Urinary bladder (tissue), 4 donors: ENCODE results near the gene ECM2. TPM values are rescaled to one million over a fixed set of nuclear protein-coding genes. Genes with fewer than 3 reads are reported as not detected.

Experiments used
- DNase-seq: peaks from one replicate; pipeline ENCODE4 v3.0.0-alpha.2; 2015; ENCODE audit errors: extremely low spot score
- H3K27ac ChIP-seq: one replicate; pipeline ENCODE4 v1.5.1; 2013; ENCODE audit warnings: low read depth, mild to moderate bottlenecking, moderate library complexity
- H3K36me3 ChIP-seq: one replicate; pipeline ENCODE4 v1.6.1; 2013; ENCODE audit warnings: mild to moderate bottlenecking, moderate library complexity; ENCODE audit not compliant: insufficient read depth
- H3K4me1 ChIP-seq: one replicate; pipeline ENCODE4 v1.6.1; 2013; ENCODE audit warnings: mild to moderate bottlenecking, moderate library complexity; ENCODE audit not compliant: insufficient read depth
- H3K4me3 ChIP-seq: one replicate; pipeline ENCODE4 v1.5.1; 2013; ENCODE audit warnings: low read depth, low read length
- WGBS: extraction: QIAGEN DNeasy Blood & Tissue Kit; methylation state at CpG from one replicate; pipeline ENCODE4 v1.1.7; 2013; 5-methylcytosine and 5-hydroxymethylcytosine counted together
- polyA plus RNA-seq: library from polyadenylated mRNA; stranded (reverse); fragments of 200-250 nt; gene quantifications from one replicate; pipeline ENCODE4 v1.2.3, GENCODE V29; 2013
- total RNA-seq: library from RNA; depleted of rRNA; stranded (reverse); fragments of >200 nt; gene quantifications from one replicate; pipeline ENCODE4 v1.2.3, GENCODE V29; 2014
- donor health status: healthy with polysubstance abuse.
- donor health status: healthy.

The ECM2 gene
- total and polyA plus RNA-seq, 2 donors: 7.1 to 64.1 TPM

- Histone ChIP-seq H3K36me3 (no peaks in the 10 kb centered on the region), H3K4me3 (no peak overlapping the region), H3K4me1 (no peaks in the 10 kb centered on the region), H3K27ac (no peak overlapping the region)
- DNase-seq: no peak
- 98% methylated on average over 33 of the region's 33 CpGs for WGBS
These were observed 9.3 kb upstream of the ECM2 start for GRCh38 chr9:92545002-92545510.

- H3K36me3 ChIP-seq: no peaks in the 10 kb centered on the region
- WGBS: 49% methylated on average over 7 of the region's 7 CpGs
- no peak overlapping the region for H3K27ac ChIP-seq
- no peaks in the 10 kb centered on the region for H3K4me1 ChIP-seq
- no peak for DNase-seq
- no peak overlapping the region for H3K4me3 ChIP-seq
These were observed 8.2 kb upstream of the ECM2 start for GRCh38 chr9:92543972-92544371.

GRCh38 chr9:92538541-92538940, 2.8 kb upstream of the ECM2 start:
- H3K27ac ChIP-seq: no peak overlapping the region
- no peak overlapping the region for H3K4me3 ChIP-seq
- H3K4me1 ChIP-seq: no peaks in the 10 kb centered on the region
- no peaks in the 10 kb centered on the region for H3K36me3 ChIP-seq
- 79% methylated on average over 2 of the region's 2 CpGs for WGBS
- no peak for DNase-seq

GRCh38 chr9:92534674-92535073, 1.1 kb downstream of the ECM2 start:
- WGBS: 39% methylated on average over 1 of the region's 1 CpG
- H3K4me3 ChIP-seq: no peak overlapping the region
- H3K27ac ChIP-seq: no peak overlapping the region
- no peaks in the 10 kb centered on the region for H3K4me1 ChIP-seq
- H3K36me3 ChIP-seq: no peaks in the 10 kb centered on the region
- no peak for DNase-seq

- H3K27ac ChIP-seq: no peak overlapping the region
- WGBS: 91% methylated on average over 3 of the region's 3 CpGs
- no peak for DNase-seq
- H3K36me3 ChIP-seq: no peaks in the 10 kb centered on the region
- H3K4me3 ChIP-seq: no peak overlapping the region
- no peaks in the 10 kb centered on the region for H3K4me1 ChIP-seq
These were observed 1.6 kb downstream of the ECM2 start for GRCh38 chr9:92534204-92534603.

GRCh38 chr9:92530893-92531292, 4.9 kb downstream of the ECM2 start:
- H3K4me1 ChIP-seq: no peaks in the 10 kb centered on the region
- no peak for DNase-seq

GRCh38 chr9:92529124-92529523, 6.7 kb downstream of the ECM2 start:
- Histone ChIP-seq H3K36me3 (no peaks in the 10 kb centered on the region), H3K4me1 (no peaks in the 10 kb centered on the region), H3K4me3 (no peak overlapping the region), H3K27ac (no peak overlapping the region)
- DNase-seq: no peak
- 96% methylated on average over 3 of the region's 3 CpGs for WGBS

More at GRCh38 chr9:92530893-92531292, 4.9 kb downstream of the ECM2 start:
- Histone ChIP-seq H3K27ac (no peak overlapping the region), H3K4me3 (no peak overlapping the region), H3K36me3 (no peaks in the 10 kb centered on the region)

- 90% methylated on average over 1 of the region's 1 CpG for WGBS
- H3K4me3 ChIP-seq: no peak overlapping the region
- H3K27ac ChIP-seq: no peak overlapping the region
- H3K36me3 ChIP-seq: no peaks in the 10 kb centered on the region
- no peaks in the 10 kb centered on the region for H3K4me1 ChIP-seq
- no peak for DNase-seq
These were observed 7.3 kb downstream of the ECM2 start for GRCh38 chr9:92528522-92528849.

GRCh38 chr9:92527832-92528521, 7.8 kb downstream of the ECM2 start:
- Histone ChIP-seq H3K36me3 (no peaks in the 10 kb centered on the region), H3K4me3 (no peak overlapping the region), H3K4me1 (no peaks in the 10 kb centered on the region), H3K27ac (no peak overlapping the region)
- no peak for DNase-seq
- WGBS: 91% methylated on average over 4 of the region's 4 CpGs

- H3K4me1 ChIP-seq: no peaks in the 10 kb centered on the region
- no peak overlapping the region for H3K27ac ChIP-seq
- DNase-seq: no peak
- H3K36me3 ChIP-seq: no peaks in the 10 kb centered on the region
- WGBS: 98% methylated on average over 2 of the region's 2 CpGs
- H3K4me3 ChIP-seq: no peak overlapping the region
These were observed 8.4 kb downstream of the ECM2 start for GRCh38 chr9:92527291-92527828.

GRCh38 chr9:92525306-92525705, 10.5 kb downstream of the ECM2 start:
- H3K4me1 ChIP-seq: no peaks in the 10 kb centered on the region
- WGBS: 79% methylated on average over 5 of the region's 5 CpGs
- H3K4me3 ChIP-seq: no peak overlapping the region
- H3K36me3 ChIP-seq: no peaks in the 10 kb centered on the region
- no peak overlapping the region for H3K27ac ChIP-seq
- DNase-seq: no peak

- 98% methylated on average over 1 of the region's 1 CpG for WGBS
- no peak overlapping the region for H3K4me3 ChIP-seq
- no peak for DNase-seq
- H3K27ac ChIP-seq: no peak overlapping the region
- no peaks in the 10 kb centered on the region for H3K36me3 ChIP-seq
- H3K4me1 ChIP-seq: no peaks in the 10 kb centered on the region
These were observed 10.9 kb downstream of the ECM2 start for GRCh38 chr9:92524881-92525280.

GRCh38 chr9:92522983-92523970, 12.5 kb downstream of the ECM2 start:
- 81% methylated on average over 10 of the region's 10 CpGs for WGBS
- H3K4me3 ChIP-seq: no peak overlapping the region

GRCh38 chr9:92520837-92521236, 15.0 kb downstream of the ECM2 start:
- H3K4me1 ChIP-seq: no peaks in the 10 kb centered on the region
- H3K4me3 ChIP-seq: no peak overlapping the region
- WGBS: 98% methylated on average over 2 of the region's 2 CpGs
- DNase-seq: no peak
- H3K36me3 ChIP-seq: no peaks in the 10 kb centered on the region
- no peak overlapping the region for H3K27ac ChIP-seq

More at GRCh38 chr9:92522983-92523970, 12.5 kb downstream of the ECM2 start:
- H3K27ac ChIP-seq: no peak overlapping the region
- DNase-seq: no peak
- no peaks in the 10 kb centered on the region for H3K4me1 ChIP-seq
- no peaks in the 10 kb centered on the region for H3K36me3 ChIP-seq
